A549 treated with CpdA at 1 μM for 4 hours (cell line): ENCODE results near the gene ITGA2B. TPM values are rescaled to one million over a fixed set of nuclear protein-coding genes. Genes with fewer than 3 reads are reported as not detected.

Source experiments
- total RNA-seq: library from RNA; stranded (reverse); fragments of 200-300 nt; extraction: Qiagen RNA extraction; gene quantifications from 5 replicates; pipeline ENCODE4 v1.2.3, GENCODE V29; 2022; ENCODE audit warnings: low read depth

Gene ITGA2B
- total RNA-seq = 1.0 to 1.9 TPM (median 1.6 TPM) in 5 replicates

DNA sequence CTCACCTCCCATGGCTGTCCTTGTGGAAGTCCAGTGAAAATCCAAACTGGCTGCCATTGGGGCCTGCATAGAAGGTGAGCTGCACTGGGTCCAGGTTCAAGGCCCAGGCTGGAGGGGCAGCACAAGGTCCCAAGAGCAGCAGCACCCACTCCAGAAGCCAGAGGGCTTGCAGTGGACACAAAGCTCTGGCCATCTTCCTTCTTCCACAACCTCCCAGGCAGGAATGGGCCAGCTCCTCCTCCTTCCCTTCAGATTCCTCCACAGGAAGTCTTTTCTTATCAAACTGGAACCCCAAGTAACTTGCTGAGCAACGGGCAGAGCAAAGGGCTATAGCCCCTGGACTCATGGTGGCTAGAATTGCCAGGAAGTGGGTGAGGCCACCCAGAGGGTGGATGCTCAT, at the start of gene ITGA2B:
TSS of gene ITGA2B (minus strand) at position 369 of the 400 bp plus-strand sequence. CDS start at position 193, 176 bp downstream.

DNA sequence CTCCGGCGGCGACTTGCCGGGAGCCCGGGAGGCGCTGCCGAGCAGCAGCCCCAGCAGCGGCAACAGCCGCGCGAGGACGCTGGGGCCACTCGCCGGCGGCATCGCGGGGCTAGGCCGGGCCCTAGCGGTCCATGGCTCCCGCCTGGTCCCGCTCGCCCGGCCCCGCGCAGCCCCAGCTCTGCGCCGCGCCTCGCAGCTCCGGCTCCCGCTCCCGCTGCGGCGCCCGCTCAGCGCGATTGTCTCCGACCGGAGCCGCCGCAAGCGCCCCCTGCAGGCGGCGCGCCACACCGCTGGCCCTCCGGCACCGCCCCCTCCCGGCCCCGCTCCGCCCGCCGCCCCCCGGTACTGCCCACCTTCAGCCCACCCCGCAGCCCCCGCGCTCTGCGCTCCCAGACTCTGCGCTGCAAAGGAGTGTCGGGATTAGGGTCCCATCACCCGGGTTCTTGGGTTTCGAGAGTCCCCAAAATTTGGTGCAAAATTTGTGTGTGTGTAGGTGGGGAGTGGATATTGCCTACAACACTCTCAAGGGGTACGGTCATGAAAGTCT, 25.8 kb downstream of the ITGA2B start, which contains the start of gene FAM171A2:
TSS of gene FAM171A2 (minus strand) at position 241 of the 547 bp plus-strand sequence. CDS start at position 102, 139 bp downstream.

DNA sequence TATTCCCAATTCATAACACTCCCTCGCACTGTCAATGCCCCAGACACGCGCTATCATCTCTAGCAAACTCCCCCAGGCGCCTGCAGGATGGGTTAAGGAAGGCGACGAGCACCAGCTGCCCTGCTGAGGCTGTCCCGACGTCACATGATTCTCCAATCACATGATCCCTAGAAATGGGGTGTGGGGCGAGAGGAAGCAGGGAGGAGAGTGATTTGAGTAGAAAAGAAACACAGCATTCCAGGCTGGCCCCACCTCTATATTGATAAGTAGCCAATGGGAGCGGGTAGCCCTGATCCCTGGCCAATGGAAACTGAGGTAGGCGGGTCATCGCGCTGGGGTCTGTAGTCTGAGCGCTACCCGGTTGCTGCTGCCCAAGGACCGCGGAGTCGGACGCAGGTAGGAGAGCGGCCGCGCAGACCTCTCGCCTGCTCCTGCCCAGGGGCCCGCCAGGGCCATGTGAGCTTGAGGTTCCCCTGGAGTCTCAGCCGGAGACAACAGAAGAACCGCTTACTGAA, 44.5 kb downstream of the ITGA2B start, which contains the start of gene GRN:
TSS of gene GRN (plus strand) at position 364 of the 515 bp plus-strand sequence. CDS start 3,863 bp downstream, outside the sequence.

DNA sequence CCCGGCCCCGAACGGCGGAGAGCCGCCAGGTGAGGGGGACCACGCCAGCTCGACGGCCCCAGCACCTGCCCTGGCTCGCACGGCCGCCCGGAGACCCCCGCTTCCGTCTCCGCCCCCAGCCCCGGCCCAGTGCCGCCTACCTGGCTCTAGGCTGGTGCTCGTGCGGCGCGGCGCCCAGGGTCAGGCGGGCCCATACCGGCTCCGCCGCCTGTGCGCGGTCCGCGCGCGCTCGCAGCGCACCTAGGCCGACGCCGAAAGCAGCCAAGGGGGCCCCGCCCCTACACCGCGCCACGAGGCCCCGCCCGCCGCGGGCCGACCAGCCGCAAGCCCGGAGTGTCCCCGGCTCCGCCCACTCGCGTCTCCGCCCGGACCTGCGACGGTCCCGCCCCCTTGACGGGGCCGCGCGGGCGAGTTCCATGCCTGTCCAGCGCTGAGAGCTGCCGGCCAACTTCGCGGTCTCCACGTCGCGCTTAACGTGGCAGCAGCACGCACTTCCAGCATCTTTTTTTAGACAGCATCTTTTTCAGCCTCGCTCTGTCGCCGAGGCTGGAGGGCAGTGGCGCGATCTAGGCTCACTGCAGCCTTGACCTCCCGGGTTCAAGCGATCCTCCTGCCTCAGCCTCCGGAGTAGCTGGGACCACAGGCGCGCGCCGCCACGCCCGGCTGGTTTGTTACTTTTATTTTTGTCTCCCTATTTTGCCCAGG, 64.7 kb downstream of the ITGA2B start, which contains the start of gene SLC25A39:
TSS of gene SLC25A39 (minus strand) at position 253 of the 705 bp plus-strand sequence. CDS start 1,261 bp downstream, outside the sequence.

Other genes with a start within 250 kb of the ITGA2B start
- 8.1 to 10.5 TPM (median 9.5 TPM) in 5 replicates for gene HROB, start 247.7 kb downstream of the ITGA2B start, total RNA-seq
- gene ASB16, start 218.9 kb downstream of the ITGA2B start, total RNA-seq = 0.17 TPM in 1 of 5 replicates, not detected in the others
- 35.7 to 45.8 TPM (median 44.6 TPM) in 5 replicates for gene TMUB2, start 202.7 kb downstream of the ITGA2B start, total RNA-seq
- gene ATXN7L3, start 189.8 kb downstream of the ITGA2B start, total RNA-seq = 55.1 to 69.0 TPM (median 65.1 TPM) in 5 replicates
- gene UBTF, start 170.0 kb downstream of the ITGA2B start, total RNA-seq = 99.9 to 104 TPM (median 102 TPM) in 5 replicates
- 0.02 TPM in 1 of 5 replicates, not detected in the others for gene SLC4A1, start 121.5 kb downstream of the ITGA2B start, total RNA-seq
- gene RUNDC3A, start 81.0 kb downstream of the ITGA2B start, total RNA-seq = 0.53 to 0.94 TPM (median 0.83 TPM) in 5 replicates
- gene SLC25A39, start 64.8 kb downstream of the ITGA2B start, total RNA-seq = 145 to 215 TPM (median 198 TPM) in 5 replicates
- gene GRN, start 44.3 kb downstream of the ITGA2B start, total RNA-seq = 217 to 252 TPM (median 238 TPM) in 5 replicates
- 2.4 to 4.5 TPM (median 4.1 TPM) in 5 replicates for gene FAM171A2, start 25.8 kb downstream of the ITGA2B start, total RNA-seq
- 17.9 to 23.8 TPM (median 20.7 TPM) in 5 replicates for gene GPATCH8, start 113.8 kb upstream of the ITGA2B start, total RNA-seq
- 27.4 to 44.8 TPM (median 41.2 TPM) in 5 replicates for gene FZD2, start 167.8 kb upstream of the ITGA2B start, total RNA-seq